ENCODE data around the gene ZNF28.
A peak's percentile ranks its signal among the peaks of the same experiment; 100 is the strongest.
"Not testable (repeated sequence)": the region's sequence is repeated elsewhere in the genome, so short reads cannot be mapped to it uniquely, and the experiment has no call there.

The ZNF28 gene

GRCh38 chr19:52821204-52821960 is at the start of gene ZNF28:
Gene ZNF28 (minus strand): TSS chr19:52821633. CDS start chr19:52817958, 3,675 bp downstream.
- H3K4me1 Mint-ChIP-seq (ENCODE audit: low read depth); intact Hi-C loops (cut with micrococcal nuclease); H3K27me3 Mint-ChIP-seq: not testable (repeated sequence)
- peak within 1 kb of the TSS; percentile 92 for H3K4me3 Mint-ChIP-seq
- peak within 1 kb of the TSS; percentile 85 for H3K27ac Mint-ChIP-seq
- H3K9me3 Mint-ChIP-seq, result peaks cover 54% of the 10 kb centered on the region
- H3K36me3 Mint-ChIP-seq (ENCODE audit: low read depth), result peaks cover 50% of the 10 kb centered on the region

- intact Hi-C loops (cut with micrococcal nuclease); H3K27me3 Mint-ChIP-seq; H3K4me3 Mint-ChIP-seq; H3K4me1 Mint-ChIP-seq (ENCODE audit: low read depth); H3K36me3 Mint-ChIP-seq (ENCODE audit: low read depth); H3K27ac Mint-ChIP-seq: not testable (repeated sequence)
- H3K9me3 Mint-ChIP-seq, result peaks cover 43% of the 10 kb centered on the region
Observed at GRCh38 chr19:52868031-52868430, 46.6 kb upstream of the ZNF28 start.

- Mint-ChIP-seq H3K9me3 (peaks cover 38% of the 10 kb centered on the region), H3K4me3 (peak within 1 kb of the TSS; percentile 85), H3K36me3 (ENCODE audit: low read depth) (peaks cover 46% of the 10 kb centered on the region), H3K4me1 (ENCODE audit: low read depth) (peaks cover 27% of the 10 kb centered on the region), H3K27ac (peak within 1 kb of the TSS; percentile 86)
- intact Hi-C loops (cut with micrococcal nuclease); H3K27me3 Mint-ChIP-seq: not testable (repeated sequence)
Observed at GRCh38 chr19:52857378-52858191, 36.2 kb upstream of the ZNF28 start, which contains the start of gene ZNF468. Gene ZNF468 (minus strand): TSS chr19:52857619. CDS start chr19:52854272, 3,347 bp downstream.

GRCh38 chr19:52856540-52857377 is 35.3 kb upstream of the ZNF28 start:
- H3K4me1 Mint-ChIP-seq (ENCODE audit: low read depth), result peaks cover 27% of the 10 kb centered on the region
- peaks cover 54% of the 10 kb centered on the region for H3K36me3 Mint-ChIP-seq (ENCODE audit: low read depth)
- H3K27ac Mint-ChIP-seq, result peak overlapping the region; percentile 86
- H3K27me3 Mint-ChIP-seq; intact Hi-C loops (cut with micrococcal nuclease): not testable (repeated sequence)
- peak overlapping the region; percentile 85 for H3K4me3 Mint-ChIP-seq
- H3K9me3 Mint-ChIP-seq, result peaks cover 30% of the 10 kb centered on the region

GRCh38 chr19:52847352-52847751 is 25.9 kb upstream of the ZNF28 start:
- H3K4me1 Mint-ChIP-seq (ENCODE audit: low read depth); H3K4me3 Mint-ChIP-seq; intact Hi-C loops (cut with micrococcal nuclease); H3K27me3 Mint-ChIP-seq; H3K27ac Mint-ChIP-seq: not testable (repeated sequence)
- Mint-ChIP-seq H3K36me3 (ENCODE audit: low read depth) (peaks cover 100% of the 10 kb centered on the region), H3K9me3 (peaks cover 86% of the 10 kb centered on the region)

- H3K27ac Mint-ChIP-seq, result not testable (repeated sequence)
- peaks cover 99% of the 10 kb centered on the region for H3K9me3 Mint-ChIP-seq
Observed at GRCh38 chr19:52840825-52841465, 19.5 kb upstream of the ZNF28 start.

GRCh38 chr19:52834289-52834688 is 12.9 kb upstream of the ZNF28 start:
- peaks cover 28% of the 10 kb centered on the region for H3K36me3 Mint-ChIP-seq (ENCODE audit: low read depth)
- H3K27me3 Mint-ChIP-seq; H3K27ac Mint-ChIP-seq; intact Hi-C loops (cut with micrococcal nuclease); H3K4me3 Mint-ChIP-seq; H3K4me1 Mint-ChIP-seq (ENCODE audit: low read depth): not testable (repeated sequence)
- peaks cover 94% of the 10 kb centered on the region for H3K9me3 Mint-ChIP-seq

More at GRCh38 chr19:52840825-52841465, 19.5 kb upstream of the ZNF28 start:
- H3K27me3 Mint-ChIP-seq; H3K4me1 Mint-ChIP-seq (ENCODE audit: low read depth); H3K4me3 Mint-ChIP-seq; intact Hi-C loops (cut with micrococcal nuclease): not testable (repeated sequence)
- peaks cover 85% of the 10 kb centered on the region for H3K36me3 Mint-ChIP-seq (ENCODE audit: low read depth)

GRCh38 chr19:52833541-52833940 is 12.1 kb upstream of the ZNF28 start:
- H3K27me3 Mint-ChIP-seq, result not testable (repeated sequence)

GRCh38 chr19:52829866-52830265 is 8.4 kb upstream of the ZNF28 start:
- intact Hi-C loops (cut with micrococcal nuclease); H3K36me3 Mint-ChIP-seq (ENCODE audit: low read depth); H3K4me3 Mint-ChIP-seq; H3K27ac Mint-ChIP-seq; H3K27me3 Mint-ChIP-seq; H3K4me1 Mint-ChIP-seq (ENCODE audit: low read depth): not testable (repeated sequence)
- H3K9me3 Mint-ChIP-seq, result peaks cover 83% of the 10 kb centered on the region

More at GRCh38 chr19:52833541-52833940, 12.1 kb upstream of the ZNF28 start:
- intact Hi-C loops (cut with micrococcal nuclease); H3K27ac Mint-ChIP-seq; H3K4me3 Mint-ChIP-seq; H3K4me1 Mint-ChIP-seq (ENCODE audit: low read depth): not testable (repeated sequence)
- Mint-ChIP-seq H3K36me3 (ENCODE audit: low read depth) (peaks cover 23% of the 10 kb centered on the region), H3K9me3 (peaks cover 87% of the 10 kb centered on the region)

GRCh38 chr19:52825765-52826164 is 4.3 kb upstream of the ZNF28 start:
- Mint-ChIP-seq H3K27ac (no peak overlapping the region), H3K36me3 (ENCODE audit: low read depth) (peaks cover 6% of the 10 kb centered on the region), H3K4me1 (ENCODE audit: low read depth) (peaks cover 3% of the 10 kb centered on the region), H3K9me3 (peaks cover 65% of the 10 kb centered on the region), H3K4me3 (no peak overlapping the region), H3K27me3 (no peaks in the 10 kb centered on the region)
- intact Hi-C loops (cut with micrococcal nuclease), result no loop called here

- intact Hi-C loops (cut with micrococcal nuclease), result no loop called here
- peaks cover 61% of the 10 kb centered on the region for H3K9me3 Mint-ChIP-seq
- H3K27me3 Mint-ChIP-seq, result no peaks in the 10 kb centered on the region
- no peak overlapping the region for H3K27ac Mint-ChIP-seq
- no peak overlapping the region for H3K4me3 Mint-ChIP-seq
- H3K4me1 Mint-ChIP-seq (ENCODE audit: low read depth), result peaks cover 10% of the 10 kb centered on the region
- H3K36me3 Mint-ChIP-seq (ENCODE audit: low read depth), result peaks cover 27% of the 10 kb centered on the region
Observed at GRCh38 chr19:52823676-52824075, 2.2 kb upstream of the ZNF28 start.

GRCh38 chr19:52820472-52821203 is 795 bp downstream of the ZNF28 start:
- Mint-ChIP-seq H3K36me3 (ENCODE audit: low read depth) (peaks cover 58% of the 10 kb centered on the region), H3K4me3 (peak overlapping the region; percentile 92), H3K9me3 (peaks cover 56% of the 10 kb centered on the region), H3K27ac (peak overlapping the region; percentile 85)
- H3K27me3 Mint-ChIP-seq; H3K4me1 Mint-ChIP-seq (ENCODE audit: low read depth); intact Hi-C loops (cut with micrococcal nuclease): not testable (repeated sequence)

- H3K9me3 Mint-ChIP-seq, result peaks cover 68% of the 10 kb centered on the region
- no peaks in the 10 kb centered on the region for H3K27me3 Mint-ChIP-seq
- peaks cover 83% of the 10 kb centered on the region for H3K36me3 Mint-ChIP-seq (ENCODE audit: low read depth)
- no peak overlapping the region for H3K27ac Mint-ChIP-seq
- H3K4me3 Mint-ChIP-seq, result no peak overlapping the region
- intact Hi-C loops (cut with micrococcal nuclease), result no loop called here
- H3K4me1 Mint-ChIP-seq (ENCODE audit: low read depth), result no peaks in the 10 kb centered on the region
Observed at GRCh38 chr19:52809801-52810200, 11.6 kb downstream of the ZNF28 start.

Data from dendritic cell treated with granulocyte-macrophage colony-stimulating factor and Interleukin-4, amounts not matched to agents 40 ng/mL and 50 ng/mL, for 4 days (primary cell).